NCI-H446 treated with DMSO at 0.1 percent for 48 hours (cell line): Measurements from ENCODE around the gene LNPEP.

ENCODE experiments used
- DNase-seq: peaks from one replicate; lab custom pipeline; 2025; lab: John Stamatoyannopoulos, UW

LNPEP gene

DNA sequence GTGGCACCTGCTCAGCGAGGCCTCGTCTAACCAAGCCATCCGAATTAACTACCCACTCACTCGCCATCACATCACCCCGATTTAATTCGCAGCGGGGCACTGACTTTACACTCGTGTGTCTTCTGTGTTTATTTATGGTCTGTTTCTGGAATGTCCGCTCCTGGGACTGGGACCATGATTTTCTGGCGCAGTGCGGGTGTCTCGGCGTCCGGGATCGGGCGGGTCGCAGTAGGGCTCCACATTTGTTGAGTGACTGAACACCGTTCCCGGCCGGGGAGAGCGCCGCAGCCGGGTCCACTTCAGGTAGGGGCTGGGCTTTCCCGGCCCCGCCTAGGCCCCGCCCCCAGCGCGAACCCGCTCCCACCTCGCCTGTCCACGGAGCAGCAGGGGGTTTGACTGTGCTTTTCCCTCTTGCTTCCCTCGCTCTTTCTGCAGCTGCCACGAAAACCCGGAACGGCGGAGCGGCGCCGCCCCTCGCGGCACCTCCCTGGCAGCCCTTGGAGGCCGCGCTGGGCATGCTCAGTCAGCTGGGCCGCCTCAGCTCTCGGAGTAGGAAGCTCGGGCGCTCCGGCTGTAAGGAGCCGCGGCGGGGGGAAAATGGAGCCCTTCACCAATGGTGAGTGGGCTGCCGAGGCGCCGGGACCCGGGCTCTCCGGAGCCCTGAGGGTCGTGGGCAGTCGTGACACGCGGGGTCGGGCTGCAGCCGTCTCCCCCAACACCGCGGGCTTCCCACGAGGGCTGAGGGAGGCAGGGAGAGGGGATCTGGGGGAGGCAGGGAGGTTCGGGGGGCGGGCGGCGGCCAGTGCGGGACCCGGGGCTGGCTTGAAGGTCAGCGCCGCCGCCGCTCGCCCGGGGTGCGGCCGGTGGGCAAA, at the start of gene LNPEP:
Gene LNPEP (plus strand): TSS at position 522 of the 872 bp plus-strand sequence. CDS start 76 bp downstream, at position 598.
- DNase-seq: peak; percentile 95

DNA sequence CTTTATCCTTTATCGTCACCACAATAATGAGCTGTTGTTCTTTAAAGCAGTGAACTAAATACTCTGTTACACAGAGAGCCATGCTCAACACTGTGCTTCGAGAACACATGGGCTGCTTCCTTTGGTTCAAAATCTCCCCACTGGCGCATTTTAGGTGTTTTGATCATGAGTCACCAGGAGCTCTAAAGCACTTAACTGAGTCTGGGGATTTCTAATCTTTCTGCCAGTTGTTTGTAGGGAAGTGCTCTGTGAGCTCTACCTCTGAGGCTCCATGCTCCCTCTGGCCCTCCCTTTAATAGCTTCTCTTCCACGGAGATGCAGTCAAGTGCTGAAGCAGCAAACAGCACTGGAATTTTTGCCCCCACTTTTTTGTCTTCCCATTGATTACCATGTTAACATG, 42.5 kb upstream of the LNPEP start:
- DNase-seq: no peak

DNA sequence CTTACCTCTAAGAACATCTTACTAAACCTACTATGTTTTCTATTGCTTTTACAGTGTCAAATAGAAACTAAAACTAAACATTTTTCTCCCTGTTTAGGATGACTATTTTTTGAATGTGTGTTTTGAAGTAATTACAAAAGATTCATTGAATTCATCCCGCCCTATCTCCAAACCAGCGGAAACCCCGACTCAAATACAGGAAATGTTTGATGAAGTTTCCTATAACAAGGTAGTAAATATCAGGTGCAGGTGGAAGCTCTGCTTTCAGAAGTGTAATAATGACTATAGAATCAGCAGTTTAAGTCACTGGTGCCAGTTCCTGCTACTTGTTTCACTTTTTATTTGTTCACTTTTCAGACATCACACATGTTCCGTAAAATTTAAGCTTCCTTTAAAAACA, 39.6 kb upstream of the LNPEP start:
- DNase-seq: no peak

DNA sequence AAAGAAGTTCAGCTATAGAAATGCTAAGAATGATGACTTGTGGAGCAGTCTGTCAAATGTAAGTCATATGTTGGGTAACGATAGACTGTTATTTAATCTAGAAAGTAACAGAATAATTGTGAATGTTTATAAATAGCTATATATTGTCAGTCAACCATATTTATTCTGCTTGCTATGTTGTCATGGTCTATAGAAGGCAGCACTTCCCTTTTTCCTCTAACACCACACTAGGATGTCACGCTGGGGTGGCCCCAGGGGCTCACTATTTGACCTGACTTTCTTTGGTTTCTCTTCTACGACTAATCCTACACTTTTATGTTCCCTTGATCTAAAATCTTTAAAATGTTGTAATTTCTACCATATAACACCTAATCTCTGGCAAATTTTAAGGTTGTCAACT, 39.1 kb upstream of the LNPEP start:
- DNase-seq: no peak

DNA sequence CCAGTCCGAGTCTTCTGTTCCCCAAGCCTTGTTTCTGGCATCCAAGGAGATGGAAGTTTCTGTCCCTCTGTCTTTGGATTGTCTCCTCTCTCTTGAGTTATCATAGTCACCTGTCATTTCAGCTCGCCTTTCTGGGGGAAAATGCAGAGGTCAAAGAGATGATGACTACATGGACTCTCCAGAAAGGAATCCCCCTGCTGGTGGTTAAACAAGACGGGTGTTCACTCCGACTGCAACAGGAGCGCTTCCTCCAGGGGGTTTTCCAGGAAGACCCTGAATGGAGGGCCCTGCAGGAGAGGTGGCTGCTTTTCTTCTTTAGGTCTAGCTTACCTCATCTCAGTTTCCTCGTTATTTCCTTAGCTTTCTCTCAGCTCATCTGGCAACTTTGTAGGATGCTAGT, 34.5 kb upstream of the LNPEP start:
- no peak for DNase-seq

DNA sequence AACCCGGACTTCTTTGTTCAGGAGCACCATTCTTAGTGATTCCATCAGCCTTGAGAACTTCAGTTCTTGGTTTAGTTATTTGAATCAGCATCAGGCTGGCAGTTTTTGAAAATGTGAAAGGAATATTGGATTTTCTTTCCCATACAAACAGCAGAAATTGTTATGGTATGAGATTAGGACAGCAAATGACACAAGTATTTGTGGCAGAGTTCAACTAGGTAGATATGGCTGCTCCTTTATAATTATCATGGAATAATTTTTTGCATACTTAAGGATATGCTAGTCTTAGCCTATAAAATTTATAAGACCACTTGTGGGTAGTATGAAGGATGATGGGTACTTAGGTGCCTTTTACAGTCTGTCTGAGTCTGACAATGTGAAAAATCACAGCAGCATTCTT, 34.0 kb upstream of the LNPEP start:
- DNase-seq: no peak

DNA sequence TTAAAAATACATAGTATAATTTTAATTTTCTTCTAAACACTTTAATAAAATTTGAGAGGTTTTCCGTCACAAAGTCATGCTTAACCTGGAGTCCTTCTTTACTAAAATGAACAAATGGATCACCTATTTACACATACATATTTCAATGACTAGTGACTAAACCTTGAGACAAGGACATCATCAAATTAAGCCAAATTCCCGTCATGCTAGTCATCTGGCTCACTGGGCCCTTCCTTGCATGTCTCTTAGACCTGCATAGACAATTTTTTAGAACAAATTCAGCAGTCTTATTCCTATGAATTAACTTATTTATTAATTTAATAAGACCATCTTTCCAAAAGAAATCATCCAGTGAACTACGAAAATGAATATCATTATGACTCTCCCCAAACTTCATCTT, 33.0 kb upstream of the LNPEP start:
- DNase-seq: no peak

DNA sequence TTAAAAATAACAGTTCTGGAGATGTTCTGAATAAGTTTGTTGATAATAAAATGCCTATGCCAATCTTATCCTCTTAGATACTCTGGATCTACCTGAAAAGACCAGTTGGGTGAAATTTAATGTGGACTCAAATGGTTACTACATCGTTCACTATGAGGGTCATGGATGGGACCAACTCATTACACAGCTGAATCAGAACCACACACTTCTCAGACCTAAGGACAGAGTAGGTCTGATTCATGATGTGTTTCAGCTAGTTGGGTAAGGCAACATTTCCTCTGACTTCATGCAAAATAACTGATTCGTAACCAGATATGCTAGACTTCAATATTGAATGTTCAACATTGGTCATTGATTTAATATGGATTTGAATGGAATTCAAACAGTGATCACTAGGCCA, 32.6 kb upstream of the LNPEP start:
- no peak for DNase-seq

DNA sequence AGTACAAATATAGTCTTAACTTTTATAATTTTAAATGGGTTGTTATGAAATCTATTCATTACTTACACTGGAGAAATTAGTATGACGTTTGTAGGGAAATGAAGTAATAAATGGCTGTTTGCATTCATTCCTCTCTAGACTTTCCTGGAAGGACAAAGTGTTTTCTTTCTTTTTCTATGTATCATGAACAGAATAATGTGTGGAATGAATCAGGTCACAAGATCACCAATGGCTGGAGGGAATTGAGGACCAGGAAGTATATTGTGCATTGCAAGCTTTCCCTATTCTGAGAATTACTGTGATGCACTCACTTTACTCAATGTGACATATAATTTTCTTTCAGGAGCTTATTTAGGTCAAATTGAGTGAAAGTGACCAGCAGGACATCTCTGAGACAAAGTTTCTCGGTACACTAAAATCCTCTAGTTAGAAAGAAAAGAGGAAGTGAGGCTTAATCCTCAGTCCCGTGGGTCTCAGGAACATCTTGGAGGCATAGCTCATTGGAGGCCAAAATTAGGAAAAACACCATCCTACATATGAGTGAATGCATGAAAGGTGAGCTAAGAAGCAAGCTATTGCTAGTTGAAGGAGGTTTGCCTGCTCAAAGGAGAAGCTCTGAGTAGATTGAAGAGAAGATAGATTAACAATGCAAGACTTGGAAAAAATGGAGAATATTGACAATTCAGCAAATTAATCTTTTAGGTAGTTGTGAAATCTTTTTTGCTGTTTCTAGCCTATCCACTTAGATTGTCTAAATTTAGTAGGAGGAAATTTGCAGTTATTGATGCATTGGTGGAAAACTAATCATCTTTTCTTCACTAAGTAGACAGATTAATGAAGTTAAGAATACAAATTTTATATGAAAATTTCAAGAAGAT, 31.6 kb upstream of the LNPEP start:
- DNase-seq: no peak

DNA sequence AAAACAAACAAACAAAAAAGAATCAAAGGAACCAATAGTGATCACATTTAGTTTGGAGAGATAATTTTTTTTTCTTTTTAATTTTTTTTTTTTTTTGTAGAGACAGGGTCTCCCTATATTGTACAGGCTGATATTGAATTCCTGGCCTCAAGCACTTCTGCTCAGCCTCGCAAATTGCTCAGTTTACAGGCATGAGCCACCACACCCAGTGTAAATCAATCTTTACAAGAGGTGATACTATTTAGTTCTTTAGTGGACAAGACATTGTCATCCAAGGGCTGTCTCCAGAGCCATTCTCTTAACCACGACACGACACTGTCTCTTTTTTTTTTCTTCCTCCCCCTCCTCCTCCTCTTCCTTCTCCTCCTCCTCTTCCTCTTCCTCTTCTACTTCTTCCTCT, 30.0 kb upstream of the LNPEP start:
- no peak for DNase-seq

DNA sequence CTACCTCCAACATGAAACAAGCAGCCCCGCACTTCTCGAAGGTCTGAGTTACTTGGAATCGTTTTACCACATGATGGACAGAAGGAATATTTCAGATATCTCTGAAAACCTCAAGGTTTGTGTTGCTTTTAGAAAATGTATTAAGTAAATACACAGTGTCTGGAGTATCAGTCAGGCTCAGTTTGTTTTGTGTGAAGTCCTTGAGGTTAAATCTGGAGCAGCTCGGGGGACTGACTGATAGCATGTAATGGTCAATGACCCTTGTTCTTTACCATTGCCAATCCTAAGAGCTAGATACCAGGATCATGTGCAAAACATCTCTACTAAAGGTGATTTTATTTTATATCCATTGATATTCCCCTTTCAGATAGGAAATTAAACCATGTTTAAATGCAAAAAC, 26.9 kb upstream of the LNPEP start:
- no peak for DNase-seq

DNA sequence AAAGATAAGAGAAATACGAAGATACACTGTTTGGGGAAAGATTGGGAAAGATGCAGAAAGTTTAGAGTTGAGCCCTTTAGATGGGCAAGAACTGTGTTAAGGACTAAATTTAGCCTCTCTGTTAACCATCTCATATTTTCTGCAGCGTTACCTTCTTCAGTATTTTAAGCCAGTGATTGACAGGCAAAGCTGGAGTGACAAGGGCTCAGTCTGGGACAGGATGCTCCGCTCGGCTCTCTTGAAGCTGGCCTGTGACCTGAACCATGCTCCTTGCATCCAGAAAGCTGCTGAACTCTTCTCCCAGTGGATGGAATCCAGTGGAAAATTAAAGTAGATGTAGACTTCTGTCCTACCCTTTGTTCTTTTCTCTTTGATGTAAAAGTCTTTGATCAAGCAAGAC, 26.4 kb upstream of the LNPEP start:
- DNase-seq: no peak

DNA sequence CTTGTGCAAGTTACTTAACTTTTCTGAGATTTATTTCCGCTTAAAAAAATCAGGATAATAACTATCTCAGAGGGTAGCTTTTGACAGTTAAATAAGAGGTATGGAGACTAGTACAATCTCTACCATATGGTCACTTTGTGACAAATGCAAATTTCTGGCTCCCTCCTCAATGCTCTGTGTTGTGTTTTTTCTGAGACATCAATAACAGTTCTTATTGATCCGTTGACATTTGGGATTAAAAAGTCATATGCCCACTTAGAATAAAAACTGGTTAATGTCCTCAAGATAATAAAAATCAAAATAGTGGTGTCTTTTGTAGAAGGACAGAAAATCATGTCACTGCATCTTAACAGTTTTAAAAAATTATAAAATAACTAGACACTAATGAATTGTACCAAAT, 24.7 kb upstream of the LNPEP start:
- DNase-seq: peak; percentile 40

DNA sequence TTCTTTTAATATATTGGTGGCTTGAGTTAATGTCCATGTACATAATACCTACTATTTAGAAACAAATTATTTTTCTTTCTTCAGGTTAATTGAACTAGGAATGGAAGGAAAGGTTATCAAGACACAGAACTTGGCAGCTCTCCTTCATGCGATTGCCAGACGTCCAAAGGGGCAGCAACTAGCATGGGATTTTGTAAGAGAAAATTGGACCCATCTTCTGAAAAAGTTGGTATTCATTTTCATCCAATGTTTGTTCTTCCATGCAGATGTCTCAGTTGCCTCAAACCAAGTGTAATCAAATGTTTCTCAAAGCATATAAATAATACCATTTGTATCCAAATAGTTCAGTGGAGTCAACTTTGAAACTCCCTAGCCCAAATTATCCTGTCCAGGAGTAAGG, 22.6 kb upstream of the LNPEP start:
- peak; percentile 29 for DNase-seq

DNA sequence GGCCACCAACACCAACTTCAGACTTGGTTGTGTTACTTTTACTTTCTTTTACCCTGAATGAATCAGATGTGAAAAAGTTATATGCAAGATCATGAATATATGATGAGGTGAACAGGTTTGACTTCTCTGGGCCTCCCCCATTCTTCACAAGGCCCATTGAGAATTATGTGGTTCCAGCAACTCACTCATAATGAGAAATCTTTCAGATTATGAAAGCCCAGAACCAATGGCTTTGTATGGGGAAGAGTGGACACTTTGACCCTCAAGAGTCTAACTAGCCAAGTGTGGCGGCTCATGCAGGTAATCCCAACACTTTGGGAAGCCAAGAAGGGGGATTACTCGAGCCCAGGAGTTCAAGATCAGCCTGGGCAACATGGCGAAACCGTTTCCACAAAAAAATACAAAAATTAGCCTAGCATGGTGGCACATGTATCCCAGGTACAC, 16.1 kb upstream of the LNPEP start:
- no peak for DNase-seq

DNA sequence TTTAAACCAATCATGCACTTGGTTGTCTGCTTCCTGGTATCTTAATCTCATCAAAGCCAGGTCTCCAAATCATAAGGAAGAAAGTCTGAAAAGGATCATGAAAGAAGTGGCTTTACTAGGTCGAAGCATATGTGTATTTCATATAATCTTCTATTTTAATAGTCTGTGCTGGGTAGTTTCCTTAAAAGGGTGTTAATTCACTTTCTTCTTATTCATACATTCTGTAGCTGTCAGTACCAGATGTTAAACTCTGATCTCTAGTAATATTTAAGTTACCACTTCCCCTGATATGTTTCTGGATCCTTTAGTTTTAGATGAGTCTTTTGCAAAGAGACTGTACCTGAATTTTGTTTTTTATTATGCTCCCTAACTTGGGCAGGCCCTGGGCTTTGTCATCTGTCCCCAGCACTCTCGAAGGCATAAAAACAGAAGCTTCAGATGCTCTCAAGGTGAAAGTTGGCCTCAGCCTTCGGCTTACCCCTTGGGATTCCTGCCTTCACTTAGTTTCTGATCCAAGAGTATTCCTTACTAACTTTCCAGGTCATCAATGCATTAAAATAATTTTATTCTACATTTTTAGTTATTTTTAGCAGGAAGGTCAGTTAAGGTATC, 15.0 kb upstream of the LNPEP start:
- DNase-seq: no peak

DNA sequence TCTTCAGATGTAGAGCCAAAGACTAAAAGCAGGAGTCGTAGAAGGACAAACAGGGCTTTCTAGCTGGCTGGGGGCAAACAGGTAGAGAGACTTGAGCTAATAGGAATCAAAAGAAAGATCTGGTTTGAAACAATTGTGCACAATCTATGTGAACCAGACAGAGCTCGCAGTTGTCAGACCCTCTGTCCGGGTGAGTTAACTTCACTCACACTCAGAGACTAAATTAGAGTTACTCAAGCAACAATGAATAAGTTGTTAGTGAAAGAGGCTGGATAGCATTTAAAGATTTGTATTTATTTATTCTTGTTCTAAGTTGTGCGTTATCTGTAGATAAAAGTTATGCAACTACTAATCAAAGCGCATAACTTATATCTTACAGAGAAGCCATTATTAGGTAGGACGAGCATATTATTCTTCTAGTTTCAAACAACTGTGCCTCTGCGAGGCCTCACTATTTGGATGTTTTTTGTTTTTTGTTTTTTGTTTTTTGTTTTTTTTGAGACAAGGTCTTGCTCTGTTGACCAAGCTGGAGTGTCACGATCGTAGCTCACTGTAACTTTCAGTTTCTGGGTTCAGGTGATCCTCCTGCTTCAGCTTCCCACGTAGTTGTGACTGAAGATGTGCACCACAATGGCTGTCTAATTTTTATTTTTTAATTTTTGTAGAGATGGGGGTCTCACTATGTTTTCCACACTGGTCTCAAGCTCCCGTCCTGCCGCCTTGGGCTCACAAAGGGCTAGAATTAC, 13.2 kb upstream of the LNPEP start:
- no peak for DNase-seq

DNA sequence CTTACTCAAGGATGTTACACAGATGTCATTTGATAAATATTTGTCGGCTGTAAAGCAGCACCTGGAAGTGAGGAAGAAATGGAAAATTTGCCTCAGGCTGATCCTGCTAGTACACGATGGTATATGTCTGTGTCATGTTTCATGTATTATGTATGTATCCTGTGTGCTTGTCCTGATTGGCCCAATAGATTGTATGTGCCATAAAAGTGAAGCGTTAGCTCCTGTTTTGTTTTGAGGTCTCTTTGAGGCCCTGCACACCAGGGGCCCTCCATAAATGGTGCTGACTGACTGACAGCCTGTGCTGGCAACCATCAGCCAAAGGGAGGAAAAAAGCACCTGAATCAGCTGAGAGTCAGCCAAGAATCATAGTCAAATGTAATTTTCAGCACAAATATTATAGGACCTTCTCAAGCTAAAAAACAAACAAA, 11.8 kb upstream of the LNPEP start:
- no peak for DNase-seq

DNA sequence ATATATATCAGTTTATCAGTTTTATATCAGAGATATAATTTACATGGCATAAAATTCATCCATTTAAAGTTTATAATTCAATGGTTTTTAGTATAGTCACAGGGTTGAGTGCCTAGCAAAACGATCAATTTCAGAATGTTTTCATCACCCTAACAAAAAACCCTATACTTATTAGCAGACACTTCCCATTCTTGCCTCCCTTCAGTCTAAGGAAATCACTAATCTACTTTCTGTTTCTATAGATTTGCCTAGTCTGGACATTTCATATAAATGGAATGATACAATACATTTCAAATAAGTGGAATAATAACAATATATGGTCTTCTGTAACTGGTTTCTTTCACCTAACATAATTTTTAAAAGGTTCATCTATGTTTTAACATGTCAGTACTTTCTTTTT, 9.6 kb upstream of the LNPEP start:
- no peak for DNase-seq

DNA sequence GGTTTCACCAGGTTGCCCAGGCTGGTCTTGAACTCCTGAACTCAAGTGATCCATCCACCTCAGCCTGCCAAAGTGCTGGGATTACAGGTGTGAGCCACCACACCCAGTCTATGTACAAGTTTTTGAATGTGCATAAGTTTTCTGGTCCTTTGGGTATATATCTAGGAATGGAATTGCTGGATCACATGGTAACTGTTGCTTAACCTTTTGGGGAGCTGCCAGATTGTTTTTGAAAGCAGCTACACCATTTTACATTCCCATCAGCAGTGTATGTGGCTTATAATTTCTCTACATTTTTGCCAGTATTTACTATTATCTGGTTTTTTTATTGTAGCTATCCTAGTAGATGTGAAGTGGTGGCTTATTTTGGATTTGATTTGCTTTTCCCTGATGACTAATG, 8.9 kb upstream of the LNPEP start:
- no peak for DNase-seq

DNA sequence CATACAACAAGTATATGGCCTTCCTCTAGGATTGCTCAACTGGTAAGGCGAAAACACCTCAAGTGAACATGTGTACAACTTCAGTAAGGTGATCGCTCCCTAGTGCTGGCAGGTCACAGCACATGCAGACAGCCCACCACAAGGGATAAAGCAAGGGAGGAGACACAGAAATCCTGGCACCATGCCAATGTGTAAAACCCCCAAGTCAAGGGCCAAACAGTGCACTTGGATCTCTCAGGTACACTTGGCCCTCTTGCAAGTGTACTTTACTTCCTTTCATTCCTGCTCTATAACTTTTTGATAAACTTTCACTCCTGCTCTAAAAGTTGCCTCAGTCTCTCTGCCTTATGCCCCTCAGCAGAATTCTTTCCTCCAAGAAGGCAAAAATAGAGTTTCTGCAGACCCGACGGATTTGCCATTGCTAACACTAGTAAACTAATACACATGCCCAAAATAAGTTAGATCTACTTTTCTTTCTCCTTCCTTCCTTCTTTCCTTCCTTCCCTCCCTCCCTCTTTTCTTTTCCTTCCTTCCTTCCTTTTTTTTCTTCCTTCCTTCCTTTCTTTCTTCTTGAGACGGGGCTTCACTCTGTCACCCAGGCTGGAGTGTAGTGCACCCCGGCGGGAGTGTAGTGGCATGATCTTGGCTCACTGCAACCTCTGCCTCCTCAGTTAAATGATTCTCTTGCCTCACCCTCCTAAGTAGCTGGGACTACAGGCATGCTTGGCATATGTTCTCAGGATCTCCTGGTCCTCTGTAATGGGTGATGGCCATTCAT, 6.8 kb upstream of the LNPEP start:
- no peak for DNase-seq
